Measurements from ENCODE around the gene TIMP3.

DNA sequence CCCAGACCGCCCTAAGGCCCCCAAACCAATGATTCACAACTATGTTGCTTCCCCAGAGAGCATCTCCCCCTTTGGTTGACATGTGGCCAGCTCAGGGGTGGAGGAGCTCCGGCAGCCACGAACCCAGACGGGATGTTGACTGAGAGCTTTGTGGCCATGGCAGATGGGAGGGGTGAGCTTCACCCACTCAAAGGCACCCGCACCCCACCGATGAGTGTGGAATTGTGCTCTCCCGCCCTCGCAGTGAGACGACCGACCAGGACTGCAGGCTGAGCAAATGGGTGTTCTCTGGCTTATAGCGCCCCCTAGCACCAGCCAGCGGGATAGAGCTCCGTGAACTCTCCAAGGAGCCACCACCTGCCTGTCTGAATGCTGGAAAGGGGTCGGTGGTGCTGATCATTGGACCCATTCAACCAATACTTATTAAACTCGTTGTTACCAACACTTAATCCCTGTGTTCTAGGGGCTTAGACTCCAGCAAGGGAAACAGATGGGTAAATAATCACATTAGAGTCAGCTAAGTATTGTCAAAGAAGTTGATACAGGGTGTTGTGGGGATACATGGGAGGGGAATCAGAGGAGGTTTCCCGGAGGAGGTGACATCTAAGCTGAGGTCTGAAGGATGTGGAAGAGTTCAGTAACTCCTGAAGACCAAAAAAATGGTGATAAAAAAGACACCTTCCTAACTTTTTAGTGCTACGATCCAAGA, 4.5 kb upstream of the TIMP3 start:
- TF ChIP-seq GATA3 (IDR thresholded peaks at IDR 0.05; ENCODE audit: low read depth, low read length): no peak
- TF ChIP-seq GATA2 (IDR thresholded peaks at IDR 0.05; ENCODE audit: low read depth, low read length): no peak

All from SH-SY5Y (cell line).